H1 (cell line): ENCODE data around the gene NOTCH2.
"Not testable (repeated sequence)": the region's sequence is repeated elsewhere in the genome, so short reads cannot be mapped to it uniquely, and the experiment has no call there.

Source experiments
- BRCA1 ChIP-seq: IDR thresholded peaks from 2 replicates; pipeline ENCODE4 v1.6.1; 2012; ENCODE audit warnings: low read depth, low read length, improper control_type of control experiment
- EZH2 ChIP-seq: fragments of 200-600 bp; sonication (generic); IDR thresholded peaks from 2 replicates; pipeline ENCODE4 v1.7.1; 2012; ENCODE audit warnings: low read depth, mild to moderate bottlenecking, moderate library complexity, low read length, inconsistent platforms; ENCODE audit not compliant: severe bottlenecking
- POLR2AphosphoS5 ChIP-seq: IDR thresholded peaks from 2 replicates; pipeline ENCODE4 v1.6.1; 2011; ENCODE audit warnings: low read depth, low read length
- SIX5 ChIP-seq: IDR thresholded peaks from 2 replicates; pipeline ENCODE4 v1.6.1; 2011; ENCODE audit warnings: mild to moderate bottlenecking, low read depth, low read length
- TAF1 ChIP-seq: IDR thresholded peaks from 2 replicates; pipeline ENCODE4 v1.6.1; 2011; ENCODE audit warnings: mild to moderate bottlenecking, low read depth, low read length
- ZNF274 ChIP-seq: IDR thresholded peaks from 2 replicates; pipeline ENCODE4 v1.7.0; 2012; ENCODE audit warnings: low read length, borderline replicate concordance; ENCODE audit errors: extremely low read depth
- TF ChIP-seq, protein P1 (sequence below), 3 experiments: IDR thresholded peaks; 1 replicate in 2 of 3; 2 replicates in 1 of 3; pipeline versions ENCODE4 v1.5.1 to v1.6.1; 2011; ENCODE audit warnings: low read length in 3 of 3, mild to moderate bottlenecking in 3 of 3, inconsistent platforms in 2 of 3, low read depth in 1 of 3, moderate library complexity in 1 of 3; ENCODE audit not compliant: insufficient read depth in 1 of 3; ENCODE audit errors: control extremely low read depth in 1 of 3

- not testable (repeated sequence) for TF ChIP-seq ZNF274, EZH2, BRCA1, SIX5, POLR2AphosphoS5, TAF1
- TF ChIP-seq, protein P1, sequence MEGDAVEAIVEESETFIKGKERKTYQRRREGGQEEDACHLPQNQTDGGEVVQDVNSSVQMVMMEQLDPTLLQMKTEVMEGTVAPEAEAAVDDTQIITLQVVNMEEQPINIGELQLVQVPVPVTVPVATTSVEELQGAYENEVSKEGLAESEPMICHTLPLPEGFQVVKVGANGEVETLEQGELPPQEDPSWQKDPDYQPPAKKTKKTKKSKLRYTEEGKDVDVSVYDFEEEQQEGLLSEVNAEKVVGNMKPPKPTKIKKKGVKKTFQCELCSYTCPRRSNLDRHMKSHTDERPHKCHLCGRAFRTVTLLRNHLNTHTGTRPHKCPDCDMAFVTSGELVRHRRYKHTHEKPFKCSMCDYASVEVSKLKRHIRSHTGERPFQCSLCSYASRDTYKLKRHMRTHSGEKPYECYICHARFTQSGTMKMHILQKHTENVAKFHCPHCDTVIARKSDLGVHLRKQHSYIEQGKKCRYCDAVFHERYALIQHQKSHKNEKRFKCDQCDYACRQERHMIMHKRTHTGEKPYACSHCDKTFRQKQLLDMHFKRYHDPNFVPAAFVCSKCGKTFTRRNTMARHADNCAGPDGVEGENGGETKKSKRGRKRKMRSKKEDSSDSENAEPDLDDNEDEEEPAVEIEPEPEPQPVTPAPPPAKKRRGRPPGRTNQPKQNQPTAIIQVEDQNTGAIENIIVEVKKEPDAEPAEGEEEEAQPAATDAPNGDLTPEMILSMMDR (IDR thresholded peaks at IDR 0.05; ENCODE audit: control extremely low read depth in 1 of 3, insufficient read depth in 1 of 3, low read depth in 1 of 3, low read length in 3 of 3) = not testable (repeated sequence)
Measured at GRCh38 chr1:120109180-120109579, 39.7 kb upstream of the NOTCH2 start.
